HepG2 (cell line): Measurements from ENCODE around the gene PLXNB2. TPM values are rescaled to one million over a fixed set of nuclear protein-coding genes. Genes with fewer than 3 reads are reported as not detected.
A peak's percentile ranks its signal among the peaks of the same experiment; 100 is the strongest.

Source experiments
- BORCS8-MEF2B ChIP-seq: sonication (generic); formaldehyde crosslinking; IDR thresholded peaks from 2 replicates; pipeline ENCODE4 v1.8.0; 2022; ENCODE audit warnings: mild to moderate bottlenecking, missing genetic modification reagents
- ELF3 ChIP-seq: IDR thresholded peaks from 2 replicates; pipeline ENCODE4 v1.6.1; 2016; ENCODE audit warnings: missing genetic modification reagents, missing compliant biosample characterization
- FOXM1 ChIP-seq: sonication (generic); formaldehyde crosslinking; IDR thresholded peaks from 2 replicates; pipeline ENCODE4 v1.5.0; 2020; ENCODE audit warnings: missing genetic modification reagents
- HINFP ChIP-seq: sonication (generic); formaldehyde crosslinking; IDR thresholded peaks from 2 replicates; pipeline ENCODE4 v1.4.0; 2020; ENCODE audit warnings: low read depth, mild to moderate bottlenecking, missing genetic modification reagents
- HNRNPK ChIP-seq: fragments of 200-400 bp; formaldehyde crosslinking; IDR thresholded peaks from 2 replicates; pipeline ENCODE4 v1.6.1; 2018; ENCODE audit warnings: low read length, low read depth, moderate library complexity, mild to moderate bottlenecking; ENCODE audit not compliant: poor library complexity, severe bottlenecking
- MAFF ChIP-seq: IDR thresholded peaks from 2 replicates; pipeline ENCODE4 v1.6.1; 2011; ENCODE audit warnings: low read depth, low read length, improper control_type of control experiment
- NFE2 ChIP-seq: sonication (generic); formaldehyde crosslinking; IDR thresholded peaks from 2 replicates; pipeline ENCODE4 v1.4.0; 2020; ENCODE audit warnings: missing genetic modification reagents
- PRMT3 ChIP-seq: sonication (generic); formaldehyde crosslinking; IDR thresholded peaks from 2 replicates; pipeline ENCODE4 v1.8.1; 2022; ENCODE audit warnings: low read depth, mild to moderate bottlenecking, moderate library complexity, missing genetic modification reagents, borderline replicate concordance
- SMYD3 ChIP-seq: sonication (generic); formaldehyde crosslinking; IDR thresholded peaks from 2 replicates; pipeline ENCODE4 v1.8.1; 2023; ENCODE audit warnings: mild to moderate bottlenecking, missing genetic modification reagents
- STAT5B ChIP-seq: sonication (generic); formaldehyde crosslinking; IDR thresholded peaks from 2 replicates; pipeline ENCODE4 v1.4.0; 2020; ENCODE audit warnings: missing genetic modification reagents
- TERF1 ChIP-seq: sonication (generic); formaldehyde crosslinking; IDR thresholded peaks from 2 replicates; pipeline ENCODE4 v1.8.0; 2022; ENCODE audit warnings: mild to moderate bottlenecking, missing genetic modification reagents, moderate library complexity
- ZBTB33 ChIP-seq: sonication (generic); formaldehyde crosslinking; IDR thresholded peaks from 2 replicates; pipeline ENCODE4 v1.4.0; 2020; ENCODE audit warnings: missing genetic modification reagents
- ZBTB4 ChIP-seq: sonication (generic); formaldehyde crosslinking; IDR thresholded peaks from 2 replicates; pipeline ENCODE4 v1.4.0; 2020; ENCODE audit warnings: missing genetic modification reagents, mild to moderate bottlenecking, borderline replicate concordance
- ZNF232 ChIP-seq: sonication (generic); formaldehyde crosslinking; IDR thresholded peaks from 2 replicates; pipeline ENCODE4 v1.4.0; 2020; ENCODE audit warnings: missing genetic modification reagents, borderline replicate concordance
- ZNF234 ChIP-seq: sonication (generic); formaldehyde crosslinking; conservative IDR thresholded peaks from 2 replicates; pipeline ENCODE4 v1.5.1; 2020; ENCODE audit warnings: mild to moderate bottlenecking, missing genetic modification reagents
- ZNF350 ChIP-seq: sonication (generic); formaldehyde crosslinking; IDR thresholded peaks from 2 replicates; pipeline ENCODE4 v1.4.0; 2020; ENCODE audit warnings: mild to moderate bottlenecking, low read depth, missing genetic modification reagents, borderline replicate concordance
- ZNF660 ChIP-seq: sonication (generic); formaldehyde crosslinking; IDR thresholded peaks from 2 replicates; pipeline ENCODE4 v1.5.1; 2020; ENCODE audit warnings: mild to moderate bottlenecking, low read depth, missing genetic modification reagents, borderline replicate concordance
- ZNF75D ChIP-seq: sonication (generic); formaldehyde crosslinking; IDR thresholded peaks from 2 replicates; pipeline ENCODE4 v1.8.1; 2023; ENCODE audit warnings: missing genetic modification reagents, mild to moderate bottlenecking, borderline replicate concordance
- ZSCAN12 ChIP-seq: sonication (generic); formaldehyde crosslinking; IDR thresholded peaks from 2 replicates; pipeline ENCODE4 v1.9.0; 2021; ENCODE audit warnings: mild to moderate bottlenecking, missing genetic modification reagents
- ZSCAN25 ChIP-seq: sonication (generic); formaldehyde crosslinking; IDR thresholded peaks from 2 replicates; pipeline ENCODE4 v1.8.0; 2022; ENCODE audit warnings: mild to moderate bottlenecking, missing genetic modification reagents
- ZZZ3 ChIP-seq: sonication (generic); formaldehyde crosslinking; IDR thresholded peaks from 2 replicates; pipeline ENCODE4 v1.4.0; 2020; ENCODE audit warnings: missing genetic modification reagents, mild to moderate bottlenecking, borderline replicate concordance
- polyA plus RNA-seq, 8 experiments: library from polyadenylated mRNA; depleted of rRNA in 3 of 8; stranded (reverse) in 7 of 8; unstranded in 1 of 8; fragments of >200 nt; fragmentation: Illumina TruSeq in 4 of 8; extraction: Trizol in 4 of 8; gene quantifications; 2 replicates each; pipeline versions ENCODE4 v1.2.1 to v1.2.3, GENCODE V29; 2011 to 2016; ENCODE audit warnings: low read depth in 4 of 8, missing spikeins in 1 of 8, mixed read lengths in 1 of 8; ENCODE audit not compliant: insufficient read depth in 1 of 8
- total RNA-seq, 5 experiments: library from RNA; depleted of rRNA; stranded (reverse); fragments of >200 nt; fragmentation: Illumina TruSeq; extraction: Trizol; gene quantifications; 2 replicates each; pipeline ENCODE4 v1.2.3, GENCODE V29; 2016; ENCODE audit warnings: low read depth in 1 of 5

The PLXNB2 gene
- total and polyA plus RNA-seq, 2 of the 13 experiments (the other 11 are each of a cell fraction or from before 2014, with no cell fraction given): 32.6 to 68.9 TPM

GRCh38 chr22:50270666-50271394 is 36.6 kb downstream of the PLXNB2 start (continued):
- no peak for TF ChIP-seq ZBTB4 (CRISPR knock-in tag)
- no peak for TF ChIP-seq TERF1 (CRISPR knock-in tag)
- peak; percentile 59; the same call in 1 of the 2 replicates for TF ChIP-seq HINFP (CRISPR knock-in tag)
- TF ChIP-seq ELF3 (CRISPR knock-in tag): peak; percentile 61
- TF ChIP-seq SMYD3 (CRISPR knock-in tag): no peak
- TF ChIP-seq PRMT3: 0 out of 2 replicates have a peak, but pooled peaks have one; percentile 41
- no peak for TF ChIP-seq MAFF
- TF ChIP-seq FOXM1 (CRISPR knock-in tag): no peak
- TF ChIP-seq STAT5B (CRISPR knock-in tag): peak; percentile 85; the same call in 1 of the 2 replicates
- no peak for TF ChIP-seq HNRNPK
- peak; percentile 60; the same call in 1 of the 2 replicates for TF ChIP-seq ZNF350
- no peak for TF ChIP-seq ZNF660 (CRISPR knock-in tag)
- TF ChIP-seq NFE2 (CRISPR knock-in tag): peak; percentile 54; the same call in 1 of the 2 replicates
- peak; percentile 56; the same call in 1 of the 2 replicates for TF ChIP-seq ZSCAN12 (CRISPR knock-in tag)
- TF ChIP-seq ZSCAN25 (CRISPR knock-in tag): peak; percentile 66; the same call in 1 of the 2 replicates
- TF ChIP-seq ZNF234 (CRISPR knock-in tag): no peak
- TF ChIP-seq ZNF232 (CRISPR knock-in tag): peak; percentile 94
- no peak for TF ChIP-seq ZNF75D (CRISPR knock-in tag)
- 0 out of 2 replicates have a peak, but pooled peaks have one; percentile 24 for TF ChIP-seq ZBTB33 (CRISPR knock-in tag)
- TF ChIP-seq ZZZ3 (CRISPR knock-in tag): no peak
- TF ChIP-seq BORCS8-MEF2B (CRISPR knock-in tag): peak; percentile 92
